GM18858 (cell line): ENCODE measurements around the gene ATP2A1.
A peak's percentile ranks its signal among the peaks of the same experiment; 100 is the strongest.
"Not testable (repeated sequence)": the region's sequence is repeated elsewhere in the genome, so short reads cannot be mapped to it uniquely, and the experiment has no call there.

Source experiments
- ATAC-seq: cut with Tn5 transposase; IDR thresholded peaks from one replicate; pipeline ENCODE4 v1.9.1; 2021; ENCODE audit not compliant: unreplicated experiment

ATP2A1 gene

GRCh38 chr16:28904828-28905227, 26.5 kb downstream of the ATP2A1 start:
- ATAC-seq = no peak

GRCh38 chr16:28905229-28905754, 27.0 kb downstream of the ATP2A1 start:
- ATAC-seq = no peak

- ATAC-seq = no peak
Measured at GRCh38 chr16:28905800-28906372, 27.6 kb downstream of the ATP2A1 start.

GRCh38 chr16:28910086-28911031, 32.1 kb downstream of the ATP2A1 start:
- ATAC-seq = no peak

GRCh38 chr16:28912558-28912957, 34.3 kb downstream of the ATP2A1 start:
- no peak for ATAC-seq

- ATAC-seq = no peak
Measured at GRCh38 chr16:28913946-28914724, 35.8 kb downstream of the ATP2A1 start.

GRCh38 chr16:28915181-28915580, 36.9 kb downstream of the ATP2A1 start:
- ATAC-seq = no peak

GRCh38 chr16:28917095-28917494, 38.8 kb downstream of the ATP2A1 start:
- ATAC-seq = no peak

- no peak for ATAC-seq
Measured at GRCh38 chr16:28918698-28919097, 40.4 kb downstream of the ATP2A1 start.

GRCh38 chr16:28923231-28923587, 44.9 kb downstream of the ATP2A1 start:
- no peak for ATAC-seq

- peak; percentile 50 for ATAC-seq
Measured at GRCh38 chr16:28923652-28924398, 45.5 kb downstream of the ATP2A1 start.

- no peak for ATAC-seq
Measured at GRCh38 chr16:28924399-28924761, 46.1 kb downstream of the ATP2A1 start.

- ATAC-seq = peak; percentile 39
Measured at GRCh38 chr16:28924762-28925385, 46.6 kb downstream of the ATP2A1 start, which contains the start of gene RABEP2. Gene RABEP2, minus strand, starts transcription at chr16:28925238. Its CDS starts 75 bp downstream, at chr16:28925163.

- ATAC-seq = peak; percentile 16
Measured at GRCh38 chr16:28925386-28926228, 47.3 kb downstream of the ATP2A1 start.

- ATAC-seq = not testable (repeated sequence)
Measured at GRCh38 chr16:28926284-28926683, 48.0 kb downstream of the ATP2A1 start.

- no peak for ATAC-seq
Measured at GRCh38 chr16:28927815-28928214, 49.5 kb downstream of the ATP2A1 start.

GRCh38 chr16:28930203-28930602, 51.9 kb downstream of the ATP2A1 start:
- no peak for ATAC-seq

- ATAC-seq = no peak
Measured at GRCh38 chr16:28930652-28931051, 52.4 kb downstream of the ATP2A1 start.

- no peak for ATAC-seq
Measured at GRCh38 chr16:28931801-28932225, 53.5 kb downstream of the ATP2A1 start, which contains the start of gene CD19. Gene CD19, plus strand, starts transcription at chr16:28931971. Its CDS starts 30 bp downstream, at chr16:28932001.
